Measurements from ENCODE around the gene DHRSX.

GRCh38 chrX:2439613-2440012 lies 61.2 kb downstream of the DHRSX start:
- TF ChIP-seq GATA3 (IDR thresholded peaks at IDR 0.05; ENCODE audit: low read depth, low read length) (no peak), GATA2 (IDR thresholded peaks at IDR 0.05; ENCODE audit: low read depth, low read length) (no peak)

Data from SH-SY5Y (cell line).